Amniotic epithelial cell (primary cell): ENCODE data around the gene CRHR1.

Source experiments
- DNase-seq: peaks from one replicate; pipeline ENCODE4 v3.0.0-alpha.2; 2010; ENCODE audit warnings: low read depth

Gene CRHR1

DNA sequence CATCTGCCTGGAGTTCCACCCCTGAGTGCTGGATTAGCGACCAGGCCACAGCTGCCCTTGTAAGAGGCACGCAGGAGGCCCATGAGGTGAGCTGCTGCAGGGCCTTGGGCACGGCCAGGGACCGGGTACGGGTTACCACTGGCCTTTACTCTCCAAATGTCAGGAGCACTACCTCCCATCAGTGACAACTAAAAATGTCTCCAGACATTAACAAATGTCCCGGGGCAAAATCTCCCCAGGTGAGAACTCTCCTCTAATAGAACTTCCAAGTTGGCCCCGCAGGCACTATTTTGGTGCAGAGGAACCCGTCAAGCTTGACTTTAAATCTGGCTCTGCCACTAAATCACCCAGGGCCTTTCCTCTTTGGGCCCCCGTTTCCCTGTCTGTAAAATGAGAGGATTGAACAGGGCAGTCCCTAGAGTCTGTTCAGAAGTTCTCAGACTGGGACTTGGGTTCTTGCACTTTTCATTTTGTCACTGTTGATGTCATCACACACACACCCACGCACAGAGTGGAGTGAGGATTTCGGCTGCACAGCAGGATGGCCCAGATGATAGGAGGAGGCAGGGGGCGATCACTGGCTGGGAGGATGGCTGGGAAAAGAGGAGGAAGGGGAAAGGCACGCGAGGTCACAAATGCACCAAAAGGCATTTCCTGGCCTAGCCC is 85.7 kb downstream of the CRHR1 start:
- DNase-seq: no peak

GRCh38 chr17:45870342-45870974 is 86.3 kb downstream of the CRHR1 start:
- DNase-seq: no peak

DNA sequence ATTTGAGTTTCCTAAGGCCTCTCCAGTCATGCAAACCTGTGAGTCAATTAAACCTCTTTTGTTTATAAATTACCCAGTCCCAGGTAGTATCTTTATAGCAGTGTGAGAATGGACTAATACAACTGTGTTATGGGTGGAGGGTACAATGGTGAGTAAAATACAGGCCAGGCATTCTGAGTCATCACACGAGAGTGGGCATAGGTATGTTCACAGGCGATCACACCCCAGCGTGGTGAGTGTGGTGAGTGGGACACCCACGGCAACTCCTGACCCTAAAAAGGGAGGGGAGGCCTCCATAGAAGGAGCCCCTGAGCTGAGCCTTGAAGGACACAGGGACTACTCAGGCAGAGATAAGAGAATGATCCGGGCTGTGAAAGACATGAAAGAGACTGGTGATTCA is 87.6 kb downstream of the CRHR1 start:
- no peak for DNase-seq

GRCh38 chr17:45873728-45874127 is 89.6 kb downstream of the CRHR1 start:
- DNase-seq: no peak

- DNase-seq: no peak
Measured at GRCh38 chr17:45874151-45874550, 90.0 kb downstream of the CRHR1 start.

DNA sequence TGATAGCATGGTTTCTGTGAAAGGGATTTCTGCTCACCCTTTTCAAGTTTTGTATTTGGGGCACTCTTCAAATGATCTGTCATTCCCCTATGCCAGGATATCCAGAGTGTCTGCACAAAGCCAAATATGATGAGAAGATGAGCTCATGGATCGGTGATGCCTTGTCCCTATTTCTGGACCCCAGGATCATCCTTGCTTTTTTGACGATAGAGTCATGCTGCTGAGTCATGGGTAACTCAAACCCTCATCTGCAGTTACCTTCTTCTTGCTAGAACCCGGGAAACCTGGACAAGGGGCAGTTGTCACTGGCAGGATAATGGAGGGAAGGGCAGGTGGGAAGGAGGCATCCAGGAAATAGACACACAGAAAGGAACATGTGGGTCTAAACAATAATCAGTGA is 92.4 kb downstream of the CRHR1 start:
- no peak for DNase-seq

- DNase-seq: no peak
Measured at GRCh38 chr17:45877467-45877866, 93.3 kb downstream of the CRHR1 start.

GRCh38 chr17:45883063-45883462 is 98.9 kb downstream of the CRHR1 start:
- no peak for DNase-seq
